ENCODE data around the gene CRYL1. TPM values are rescaled to one million over a fixed set of nuclear protein-coding genes. Genes with fewer than 3 reads are reported as not detected.

The CRYL1 gene
- total RNA-seq, 2 experiments from 2014 or later: 14.9 to 16.5 TPM

DNA sequence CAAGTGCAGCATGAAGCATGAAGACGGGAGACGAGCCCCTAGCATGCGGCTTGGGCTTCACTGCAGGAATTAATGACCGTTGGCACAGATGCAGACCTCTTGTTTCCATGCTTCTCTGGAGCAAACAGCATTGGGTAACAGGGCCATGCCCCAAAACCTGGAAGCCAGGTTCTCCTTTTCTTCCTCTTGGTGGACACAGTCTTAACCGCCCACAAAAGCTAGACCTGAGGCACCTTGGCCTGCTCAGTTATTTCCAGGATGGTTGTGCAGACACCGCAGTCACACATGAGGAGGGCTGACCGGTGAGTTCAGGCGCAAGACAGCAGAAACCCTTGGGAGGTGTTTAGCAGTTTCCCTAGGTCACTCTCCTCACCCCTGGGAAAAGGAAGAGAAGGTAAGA lies 159.6 kb downstream of the CRYL1 start:
- Mint-ChIP-seq H3K27me3 (peaks cover 16% of the 10 kb centered on the region), H3K36me3 (peaks cover 5% of the 10 kb centered on the region), H3K4me3 (no peak overlapping the region), H3K4me1 (peaks cover 7% of the 10 kb centered on the region), H3K9me3 (peaks cover 3% of the 10 kb centered on the region), H3K27ac (no peak overlapping the region)
- POLR2A ChIA-PET: no interaction called here
- DNase-seq: no peak
- no peak for ATAC-seq (ENCODE audit: low read depth)

DNA sequence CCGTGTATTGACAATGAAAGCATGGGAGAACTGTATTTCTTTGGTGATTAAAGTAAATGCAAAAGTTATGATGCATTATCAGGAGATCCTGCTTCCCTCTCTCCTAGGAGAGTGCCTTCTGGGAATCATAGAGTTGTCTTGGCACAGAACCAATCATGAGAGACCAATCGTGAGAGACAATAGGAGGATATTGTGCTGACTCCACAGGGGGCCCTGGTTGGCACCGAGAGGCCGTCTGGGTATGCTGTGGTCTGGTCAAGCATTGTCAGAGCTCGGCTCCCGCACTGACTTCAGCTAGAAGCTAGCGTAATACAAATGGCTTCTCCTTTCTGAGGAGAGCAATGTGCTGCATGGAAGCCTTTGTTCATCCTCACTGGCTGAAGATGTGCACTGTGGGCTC lies 162.1 kb downstream of the CRYL1 start:
- peaks cover 2% of the 10 kb centered on the region for H3K36me3 Mint-ChIP-seq
- H3K9me3 Mint-ChIP-seq: no peaks in the 10 kb centered on the region
- H3K27me3 Mint-ChIP-seq: peaks cover 7% of the 10 kb centered on the region
- no peak for DNase-seq
- H3K4me1 Mint-ChIP-seq: peaks cover 5% of the 10 kb centered on the region
- no peak overlapping the region for H3K27ac Mint-ChIP-seq
- POLR2A ChIA-PET: no interaction called here
- no peak overlapping the region for H3K4me3 Mint-ChIP-seq
- no peak for ATAC-seq (ENCODE audit: low read depth)

GRCh38 chr13:20363172-20363571 lies 162.5 kb downstream of the CRYL1 start:
- H3K27me3 Mint-ChIP-seq: peaks cover 5% of the 10 kb centered on the region
- no peak overlapping the region for H3K4me3 Mint-ChIP-seq
- ATAC-seq (ENCODE audit: low read depth) (no peak), DNase-seq (no peak)
- no peaks in the 10 kb centered on the region for H3K36me3 Mint-ChIP-seq
- no peaks in the 10 kb centered on the region for H3K9me3 Mint-ChIP-seq
- POLR2A ChIA-PET: no interaction called here
- peaks cover 5% of the 10 kb centered on the region for H3K4me1 Mint-ChIP-seq
- no peak overlapping the region for H3K27ac Mint-ChIP-seq

- POLR2A ChIA-PET: no interaction called here
- H3K27me3 Mint-ChIP-seq: peaks cover 5% of the 10 kb centered on the region
- no peak overlapping the region for H3K27ac Mint-ChIP-seq
These were observed 163.1 kb downstream of the CRYL1 start for GRCh38 chr13:20362484-20363041.

DNA sequence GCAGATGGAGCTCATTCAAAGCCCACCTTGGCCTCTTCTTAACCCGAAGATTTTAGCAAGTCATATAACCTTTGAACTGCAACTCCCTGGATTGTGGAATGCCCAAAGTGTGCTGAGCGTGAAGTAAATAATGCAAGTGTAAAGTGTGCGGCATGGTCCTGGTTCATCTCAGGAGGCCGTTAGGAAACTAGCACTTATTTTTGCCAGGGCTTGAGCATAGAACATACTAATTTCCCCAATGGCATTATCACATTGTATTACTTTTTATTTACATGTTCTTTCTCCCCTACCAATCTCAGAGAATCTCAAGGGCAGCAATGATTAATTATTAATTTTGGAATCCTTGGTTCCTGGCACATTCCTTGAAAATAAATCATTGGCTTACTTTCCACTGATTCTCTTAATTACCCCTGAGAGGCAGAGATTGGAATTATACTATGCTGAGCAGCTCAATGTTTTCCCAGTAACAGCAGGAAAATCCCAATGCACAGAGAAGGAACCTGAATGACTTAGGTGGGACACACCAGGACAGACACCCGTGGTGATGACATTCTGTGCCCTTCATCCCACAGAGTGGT lies 164.7 kb downstream of the CRYL1 start:
- Mint-ChIP-seq H3K27ac (no peak overlapping the region), H3K4me3 (no peak overlapping the region), H3K36me3 (no peaks in the 10 kb centered on the region), H3K27me3 (peaks cover 7% of the 10 kb centered on the region), H3K9me3 (no peaks in the 10 kb centered on the region), H3K4me1 (peaks cover 5% of the 10 kb centered on the region)
- DNase-seq (no peak), ATAC-seq (ENCODE audit: low read depth) (no peak)
- POLR2A ChIA-PET: no interaction called here

More at GRCh38 chr13:20362484-20363041, 163.1 kb downstream of the CRYL1 start:
- Mint-ChIP-seq H3K36me3 (no peaks in the 10 kb centered on the region), H3K4me1 (peaks cover 5% of the 10 kb centered on the region), H3K4me3 (no peak overlapping the region), H3K9me3 (no peaks in the 10 kb centered on the region)
- no peak for ATAC-seq (ENCODE audit: low read depth)
- no peak for DNase-seq

DNA sequence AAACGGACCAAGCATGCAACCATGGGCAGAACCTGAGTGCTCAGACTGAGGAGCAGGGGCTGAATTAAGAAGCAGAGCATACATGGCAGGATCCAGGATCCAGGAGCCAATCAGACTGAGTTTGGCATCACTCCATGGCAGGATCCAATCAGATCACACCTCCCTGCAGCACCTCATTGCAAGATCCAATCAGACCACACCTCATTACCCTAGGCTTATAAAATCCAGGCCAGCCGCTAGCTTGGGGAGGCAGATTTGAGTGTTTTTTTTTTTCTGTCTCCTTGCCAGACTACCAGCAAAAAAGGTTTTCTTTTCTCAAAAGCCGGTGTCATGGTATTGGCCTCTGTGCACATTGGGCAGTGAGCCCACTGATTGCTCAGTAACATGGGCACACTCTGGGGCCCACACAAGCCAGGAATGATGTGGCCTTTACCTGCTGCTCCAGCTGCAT lies 165.6 kb downstream of the CRYL1 start:
- Mint-ChIP-seq H3K4me3 (no peak overlapping the region), H3K4me1 (peaks cover 5% of the 10 kb centered on the region), H3K27ac (no peak overlapping the region), H3K9me3 (no peaks in the 10 kb centered on the region), H3K27me3 (peaks cover 7% of the 10 kb centered on the region), H3K36me3 (no peaks in the 10 kb centered on the region)
- DNase-seq: no peak
- no peak for ATAC-seq (ENCODE audit: low read depth)
- POLR2A ChIA-PET: no interaction called here

DNA sequence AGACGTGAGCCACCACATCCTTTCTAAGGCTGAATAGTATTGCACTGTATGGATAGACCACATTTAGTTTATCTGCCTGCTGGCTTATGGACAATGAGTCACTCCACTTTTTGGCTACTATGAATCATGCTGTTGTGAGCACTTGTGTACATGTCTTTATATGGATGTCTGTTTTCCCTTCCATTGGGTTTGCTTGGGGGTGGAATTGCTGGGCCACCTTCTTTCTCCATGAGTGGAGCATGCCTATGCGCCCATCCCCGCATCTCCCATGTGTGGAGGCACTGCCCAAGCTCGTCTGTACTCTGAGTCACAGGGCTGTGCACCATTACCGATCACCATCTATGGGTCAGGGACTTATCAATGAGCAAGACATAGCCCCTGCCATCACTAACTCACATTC lies 166.3 kb downstream of the CRYL1 start:
- Mint-ChIP-seq H3K4me1 (peaks cover 5% of the 10 kb centered on the region), H3K27ac (no peak overlapping the region), H3K9me3 (no peaks in the 10 kb centered on the region), H3K36me3 (no peaks in the 10 kb centered on the region), H3K27me3 (peaks cover 7% of the 10 kb centered on the region), H3K4me3 (no peak overlapping the region)
- DNase-seq (no peak), ATAC-seq (ENCODE audit: low read depth) (no peak)
- POLR2A ChIA-PET: no interaction called here

DNA sequence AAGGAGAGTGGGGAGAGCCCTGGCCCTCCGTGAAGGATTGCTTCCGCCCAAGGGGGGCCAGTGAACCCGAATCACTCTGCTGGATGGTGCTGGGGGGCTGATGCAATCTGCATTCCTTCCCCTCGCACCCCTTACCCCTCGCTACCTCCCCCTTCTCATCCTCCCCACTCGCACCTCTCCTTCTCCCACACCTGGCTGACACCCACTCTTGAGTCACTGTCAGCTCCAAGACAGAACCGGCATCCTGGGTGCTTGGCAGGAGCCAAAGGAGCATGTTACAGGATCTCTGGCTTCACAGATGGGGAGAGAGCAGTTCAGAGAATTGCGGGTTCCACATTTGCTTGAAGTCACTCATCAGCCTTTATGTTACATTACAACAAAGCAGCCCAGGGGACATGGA lies 167.6 kb downstream of the CRYL1 start:
- Mint-ChIP-seq H3K36me3 (no peaks in the 10 kb centered on the region), H3K27ac (no peak overlapping the region), H3K27me3 (peaks cover 9% of the 10 kb centered on the region), H3K9me3 (peaks cover 1% of the 10 kb centered on the region), H3K4me3 (no peak overlapping the region), H3K4me1 (peaks cover 3% of the 10 kb centered on the region)
- POLR2A ChIA-PET: no interaction called here
- ATAC-seq (ENCODE audit: low read depth) (no peak), DNase-seq (no peak)

DNA sequence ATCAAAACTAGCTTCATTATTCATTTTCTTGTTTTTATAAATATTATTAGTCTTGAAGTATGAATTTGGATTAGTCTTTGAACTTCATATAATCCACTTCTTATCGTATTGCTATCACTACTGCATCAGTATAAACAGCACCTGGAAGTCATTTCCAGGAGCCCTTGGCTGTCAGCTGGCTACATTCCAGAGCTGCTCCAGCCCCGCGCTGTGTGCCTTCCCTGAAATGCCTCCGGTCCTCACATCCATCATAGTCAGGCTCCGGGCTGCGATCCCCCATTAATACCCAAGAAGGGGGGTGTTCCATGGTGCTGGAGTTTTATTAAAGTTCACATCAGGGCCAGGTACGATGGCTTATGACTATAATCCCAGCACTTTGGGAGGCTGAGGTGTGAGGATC lies 169.2 kb downstream of the CRYL1 start:
- Mint-ChIP-seq H3K36me3 (peaks cover 3% of the 10 kb centered on the region), H3K4me1 (peaks cover 6% of the 10 kb centered on the region), H3K27me3 (peaks cover 7% of the 10 kb centered on the region), H3K9me3 (peaks cover 1% of the 10 kb centered on the region), H3K4me3 (no peak overlapping the region), H3K27ac (no peak overlapping the region)
- POLR2A ChIA-PET: no interaction called here
- no peak for ATAC-seq (ENCODE audit: low read depth)
- no peak for DNase-seq

- Mint-ChIP-seq H3K36me3 (peaks cover 3% of the 10 kb centered on the region), H3K4me1 (peaks cover 8% of the 10 kb centered on the region), H3K4me3 (no peak overlapping the region), H3K27me3 (peaks cover 5% of the 10 kb centered on the region), H3K9me3 (peaks cover 1% of the 10 kb centered on the region), H3K27ac (no peak overlapping the region)
- DNase-seq (no peak), ATAC-seq (ENCODE audit: low read depth) (no peak)
- POLR2A ChIA-PET: no interaction called here
These were observed 170.9 kb downstream of the CRYL1 start for GRCh38 chr13:20354722-20355121.

DNA sequence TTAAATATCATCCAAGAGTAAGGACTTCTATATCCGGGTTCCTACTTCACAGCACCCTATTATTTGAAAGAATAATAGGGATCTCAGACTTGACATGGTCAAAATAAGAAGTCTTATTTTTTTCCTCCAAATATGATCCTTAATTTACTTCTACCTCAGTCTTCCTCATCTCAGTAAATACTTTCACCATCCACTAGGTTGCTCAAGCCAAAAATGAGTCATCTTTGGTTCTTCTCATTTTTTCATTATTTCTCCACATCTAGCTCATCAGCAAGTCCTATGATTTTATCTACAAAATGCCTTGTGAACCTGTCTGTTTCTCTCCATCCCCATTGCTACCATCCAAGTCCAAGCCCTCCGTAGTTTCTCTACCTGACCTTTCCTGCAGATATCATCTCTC lies 171.7 kb downstream of the CRYL1 start:
- Mint-ChIP-seq H3K36me3 (peaks cover 3% of the 10 kb centered on the region), H3K9me3 (peaks cover 6% of the 10 kb centered on the region), H3K27me3 (peaks cover 5% of the 10 kb centered on the region), H3K27ac (no peak overlapping the region), H3K4me1 (peaks cover 7% of the 10 kb centered on the region), H3K4me3 (no peak overlapping the region)
- ATAC-seq (ENCODE audit: low read depth) (no peak), DNase-seq (no peak)
- POLR2A ChIA-PET: no interaction called here

Small RNAs within 50 kb of the gene (microRNA-seq; reads per million reads assigned to microRNA genes)
- not detected for gene MIR4499

Other genes starting within 250 kb of the CRYL1 start
- 1 to 10 TPM; 6.6 to 7.7 TPM for gene IFT88, start 41.3 kb upstream of the CRYL1 start, total RNA-seq
- not detected for gene IL17D, start 177.8 kb upstream of the CRYL1 start, total RNA-seq
- 1 to 10 TPM; 7.1 to 9.0 TPM for gene EEF1AKMT1, start 248.1 kb upstream of the CRYL1 start, total RNA-seq